Liver (tissue), 9 donors: ENCODE results near the gene WDR7. TPM values are rescaled to one million over a fixed set of nuclear protein-coding genes. Genes with fewer than 3 reads are reported as not detected.

Experiments
- DNase-seq: peaks from one replicate; pipeline ENCODE4 v3.0.0-alpha.2; 2017; ENCODE audit warnings: low spot score
- H3K27ac ChIP-seq, 2 donors: one replicate each; pipeline ENCODE4 v1.7.0; 2013; ENCODE audit warnings: inconsistent platforms in 2 of 2, low read length in 2 of 2, control low read depth in 1 of 2, low read depth in 1 of 2, mild to moderate bottlenecking in 1 of 2
- H3K27me3 ChIP-seq, 4 donors: one replicate each; pipeline versions ENCODE4 v1.6.1 to v1.7.0; 2013; ENCODE audit warnings: low read length in 3 of 4, inconsistent platforms in 1 of 4, mild to moderate bottlenecking in 1 of 4, moderate library complexity in 1 of 4; ENCODE audit not compliant: control insufficient read depth in 4 of 4, insufficient read depth in 4 of 4
- H3K36me3 ChIP-seq, 4 donors: one replicate each; pipeline versions ENCODE4 v1.6.1 to v1.7.0; 2013; ENCODE audit warnings: low read length in 3 of 4, mild to moderate bottlenecking in 3 of 4, low read depth in 1 of 4, moderate library complexity in 1 of 4; ENCODE audit not compliant: control insufficient read depth in 4 of 4, insufficient read depth in 3 of 4
- H3K4me1 ChIP-seq, 4 donors: one replicate each; pipeline versions ENCODE4 v1.6.1 to v1.7.0; 2013; ENCODE audit warnings: low read length in 3 of 4, mild to moderate bottlenecking in 3 of 4, moderate library complexity in 1 of 4; ENCODE audit not compliant: control insufficient read depth in 4 of 4, insufficient read depth in 4 of 4
- H3K4me3 ChIP-seq, 3 donors: one replicate each; pipeline versions ENCODE4 v1.6.1 to v1.7.0; 2013; ENCODE audit warnings: low read length in 3 of 3, control low read depth in 1 of 3, low read depth in 1 of 3, mild to moderate bottlenecking in 1 of 3
- H3K9ac ChIP-seq, 2 donors: one replicate each; pipeline ENCODE4 v1.7.0; 2013; ENCODE audit warnings: low read length in 2 of 2, mild to moderate bottlenecking in 2 of 2, moderate library complexity in 2 of 2, control low read depth in 1 of 2, low read depth in 1 of 2
- H3K9me3 ChIP-seq, 4 donors: one replicate each; pipeline versions ENCODE4 v1.6.1 to v1.7.0; 2013; ENCODE audit warnings: low read length in 3 of 4; ENCODE audit not compliant: control insufficient read depth in 4 of 4
- EGR1 ChIP-seq, 2 donors: IDR thresholded peaks; 2 replicates each; pipeline ENCODE4 v1.6.1; 2016 to 2018; ENCODE audit warnings: antibody characterized with exemption in 2 of 2, low read depth in 2 of 2
- FOXA2 ChIP-seq: IDR thresholded peaks from 2 replicates; pipeline ENCODE4 v1.6.1; 2016; ENCODE audit warnings: antibody characterized with exemption
- GABPA ChIP-seq, 2 donors: IDR thresholded peaks in 1 of 2; conservative IDR thresholded peaks in 1 of 2; 2 replicates each; pipeline ENCODE4 v1.6.1; 2016; ENCODE audit warnings: antibody characterized with exemption in 2 of 2, mild to moderate bottlenecking in 1 of 2, moderate library complexity in 1 of 2
- HNF4A ChIP-seq, 2 donors: conservative IDR thresholded peaks; 2 replicates each; pipeline ENCODE4 v1.6.1; 2016; ENCODE audit warnings: antibody characterized with exemption in 2 of 2, mild to moderate bottlenecking in 2 of 2
- HNF4G ChIP-seq: IDR thresholded peaks from 2 replicates; pipeline ENCODE4 v1.6.1; 2016; ENCODE audit warnings: antibody characterized with exemption
- JUND ChIP-seq, 2 donors: IDR thresholded peaks; 2 replicates each; pipeline ENCODE4 v1.6.1; 2016; ENCODE audit warnings: antibody characterized with exemption in 2 of 2
- RXRA ChIP-seq, 2 donors: IDR thresholded peaks; 2 replicates each; pipeline ENCODE4 v1.6.1; 2017 to 2018; ENCODE audit warnings: antibody characterized with exemption in 2 of 2, mild to moderate bottlenecking in 1 of 2
- SP1 ChIP-seq: IDR thresholded peaks from 2 replicates; pipeline ENCODE4 v1.6.1; 2018; ENCODE audit warnings: antibody characterized with exemption, mild to moderate bottlenecking
- YY1 ChIP-seq: IDR thresholded peaks from 2 replicates; pipeline ENCODE4 v1.6.1; 2016; ENCODE audit warnings: antibody characterized with exemption, mild to moderate bottlenecking
- WGBS: extraction: QIAGEN DNeasy Blood & Tissue Kit; methylation state at CpG from one replicate; pipeline ENCODE4 v1.1.7; 2013; 5-methylcytosine and 5-hydroxymethylcytosine counted together
- polyA plus RNA-seq, 2 donors: library from polyadenylated mRNA; stranded (reverse) in 1 of 2; unstranded in 1 of 2; fragments of 200-250 nt in 1 of 2; fragments of >200 nt in 1 of 2; fragmentation: Nextera tagmentation in 1 of 2; extraction: Ambion mirVana in 1 of 2; gene quantifications; one replicate each; pipeline versions ENCODE4 v1.2.1 to v1.2.3, GENCODE V29; 2013 to 2015
- total RNA-seq, 2 donors: library from RNA; depleted of rRNA; stranded (reverse); fragments of >200 nt; gene quantifications; one replicate each; pipeline ENCODE4 v1.2.3, GENCODE V29; 2014
- TF ChIP-seq, protein P1 (sequence below): IDR thresholded peaks from 2 replicates; pipeline ENCODE4 v1.6.1; 2016; ENCODE audit warnings: antibody characterized with exemption, mild to moderate bottlenecking
- TF ChIP-seq, protein P2 (sequence below): IDR thresholded peaks from 2 replicates; pipeline ENCODE4 v1.6.1; 2016; ENCODE audit warnings: antibody characterized with exemption
- TF ChIP-seq, protein P3 (sequence below): IDR thresholded peaks from 2 replicates; pipeline ENCODE4 v1.6.1; 2016; ENCODE audit warnings: antibody characterized with exemption
- donor health status: healthy.
- donor health status: healthy.
- donor health status: healthy.
- donor health status: healthy.
- donor health status: healthy.

The WDR7 gene
- total and polyA plus RNA-seq, 4 donors: 4.5 to 26.6 (median 13.2) TPM

DNA sequence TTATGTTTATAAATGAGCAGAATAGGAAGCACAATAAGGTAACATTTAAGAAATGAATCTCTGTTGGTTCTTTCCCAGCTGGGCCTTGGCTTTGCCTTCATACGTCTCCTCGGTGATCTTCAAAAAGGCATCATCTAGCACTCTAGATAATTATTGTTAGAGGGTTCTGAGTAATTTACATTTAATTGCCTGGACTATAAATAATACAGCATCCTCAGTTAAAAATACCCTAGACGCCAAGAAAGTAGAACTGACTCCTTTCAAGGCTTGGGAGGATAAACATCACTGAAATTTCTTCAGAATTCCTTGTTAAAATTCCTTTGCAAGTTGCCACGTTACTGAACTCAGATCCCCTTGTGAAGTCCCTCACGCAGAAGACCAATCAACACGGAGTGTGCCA is 296.1 kb downstream of the WDR7 start (continued):
- TF ChIP-seq, protein P1, sequence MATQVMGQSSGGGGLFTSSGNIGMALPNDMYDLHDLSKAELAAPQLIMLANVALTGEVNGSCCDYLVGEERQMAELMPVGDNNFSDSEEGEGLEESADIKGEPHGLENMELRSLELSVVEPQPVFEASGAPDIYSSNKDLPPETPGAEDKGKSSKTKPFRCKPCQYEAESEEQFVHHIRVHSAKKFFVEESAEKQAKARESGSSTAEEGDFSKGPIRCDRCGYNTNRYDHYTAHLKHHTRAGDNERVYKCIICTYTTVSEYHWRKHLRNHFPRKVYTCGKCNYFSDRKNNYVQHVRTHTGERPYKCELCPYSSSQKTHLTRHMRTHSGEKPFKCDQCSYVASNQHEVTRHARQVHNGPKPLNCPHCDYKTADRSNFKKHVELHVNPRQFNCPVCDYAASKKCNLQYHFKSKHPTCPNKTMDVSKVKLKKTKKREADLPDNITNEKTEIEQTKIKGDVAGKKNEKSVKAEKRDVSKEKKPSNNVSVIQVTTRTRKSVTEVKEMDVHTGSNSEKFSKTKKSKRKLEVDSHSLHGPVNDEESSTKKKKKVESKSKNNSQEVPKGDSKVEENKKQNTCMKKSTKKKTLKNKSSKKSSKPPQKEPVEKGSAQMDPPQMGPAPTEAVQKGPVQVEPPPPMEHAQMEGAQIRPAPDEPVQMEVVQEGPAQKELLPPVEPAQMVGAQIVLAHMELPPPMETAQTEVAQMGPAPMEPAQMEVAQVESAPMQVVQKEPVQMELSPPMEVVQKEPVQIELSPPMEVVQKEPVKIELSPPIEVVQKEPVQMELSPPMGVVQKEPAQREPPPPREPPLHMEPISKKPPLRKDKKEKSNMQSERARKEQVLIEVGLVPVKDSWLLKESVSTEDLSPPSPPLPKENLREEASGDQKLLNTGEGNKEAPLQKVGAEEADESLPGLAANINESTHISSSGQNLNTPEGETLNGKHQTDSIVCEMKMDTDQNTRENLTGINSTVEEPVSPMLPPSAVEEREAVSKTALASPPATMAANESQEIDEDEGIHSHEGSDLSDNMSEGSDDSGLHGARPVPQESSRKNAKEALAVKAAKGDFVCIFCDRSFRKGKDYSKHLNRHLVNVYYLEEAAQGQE: no peak
- TF ChIP-seq GABPA (IDR thresholded peaks at IDR 0.05 in 1 of 2, conservative IDR thresholded peaks at IDR 0.05 in 1 of 2): no peak
- TF ChIP-seq, protein P2, sequence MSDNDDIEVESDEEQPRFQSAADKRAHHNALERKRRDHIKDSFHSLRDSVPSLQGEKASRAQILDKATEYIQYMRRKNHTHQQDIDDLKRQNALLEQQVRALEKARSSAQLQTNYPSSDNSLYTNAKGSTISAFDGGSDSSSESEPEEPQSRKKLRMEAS: no peak
- TF ChIP-seq JUND (IDR thresholded peaks at IDR 0.05): no peak

DNA sequence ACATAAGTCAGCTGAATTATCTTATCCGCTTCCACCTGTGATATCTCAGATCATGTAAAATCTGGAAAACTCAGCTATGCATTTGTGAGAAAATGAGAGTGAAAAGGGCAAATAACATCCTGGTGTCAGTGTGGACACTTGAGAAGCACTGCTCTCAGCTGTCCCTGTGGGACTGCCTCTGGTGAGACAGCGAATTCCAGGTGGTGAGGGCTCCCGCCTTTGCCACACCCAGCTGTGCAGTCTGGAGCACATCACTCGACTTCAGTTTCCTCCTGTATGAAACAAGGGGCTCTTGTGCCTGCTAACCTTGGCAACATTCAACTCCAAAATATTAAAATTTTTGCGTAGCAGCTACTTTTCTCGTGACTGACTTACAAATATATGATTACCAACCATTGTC is 300.9 kb downstream of the WDR7 start:
- TF ChIP-seq HNF4A (conservative IDR thresholded peaks at IDR 0.05) (no peak), SP1 (no peak), YY1 (no peak), GABPA (IDR thresholded peaks at IDR 0.05 in 1 of 2, conservative IDR thresholded peaks at IDR 0.05 in 1 of 2) (no peak), FOXA2 (no peak), RXRA (IDR thresholded peaks at IDR 0.05) (no peak), HNF4G (no peak), EGR1 (IDR thresholded peaks at IDR 0.05; ENCODE audit: low read depth in 2 of 2) (no peak)
- TF ChIP-seq, protein P1: no peak
- TF ChIP-seq, protein P3, sequence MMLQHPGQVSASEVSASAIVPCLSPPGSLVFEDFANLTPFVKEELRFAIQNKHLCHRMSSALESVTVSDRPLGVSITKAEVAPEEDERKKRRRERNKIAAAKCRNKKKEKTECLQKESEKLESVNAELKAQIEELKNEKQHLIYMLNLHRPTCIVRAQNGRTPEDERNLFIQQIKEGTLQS: no peak
- Histone ChIP-seq H3K4me3 (no peak overlapping the region), H3K9me3 (no peaks in the 10 kb centered on the region), H3K4me1 (no peaks in the 10 kb centered on the region), H3K9ac (no peak overlapping the region), H3K36me3 (peaks cover 0 to 3% (median 0%) of the 10 kb centered on the region in 4 donors), H3K27me3 (no peaks in the 10 kb centered on the region), H3K27ac (no peak overlapping the region)
- DNase-seq: no peak
- 91% methylated on average over 6 of the region's 6 CpGs for WGBS
